OCI-LY1 (cell line): ENCODE data around the gene OGFR.

Source experiments
- H2AFZ ChIP-seq: fragments of 200-600 bp; sonication (generic), shearing (Covaris generic); 2 replicates; pipeline ENCODE4 v1.6.0; 2014; ENCODE audit warnings: antibody characterized with exemption, mild to moderate bottlenecking, low read length
- H3F3A ChIP-seq: fragments of 200-600 bp; sonication (generic), shearing (Covaris generic); 2 replicates; pipeline ENCODE4 v1.6.0; 2014; ENCODE audit warnings: mild to moderate bottlenecking, antibody characterized with exemption, low read length, moderate library complexity; ENCODE audit not compliant: insufficient read depth
- H3K27ac ChIP-seq: fragments of 200-600 bp; sonication (generic); 2 replicates; pipeline ENCODE4 v1.5.1; 2014; ENCODE audit warnings: low read length, mixed run types, mild to moderate bottlenecking, low read depth; ENCODE audit not compliant: poor library complexity, severe bottlenecking
- H3K27me3 ChIP-seq: fragments of 200-600 bp; sonication (generic); 2 replicates; pipeline ENCODE4 v1.6.0; 2014; ENCODE audit warnings: antibody characterized with exemption, mild to moderate bottlenecking, low read length, moderate library complexity; ENCODE audit not compliant: insufficient read depth
- H3K36me3 ChIP-seq: fragments of 200-600 bp; sonication (generic); 2 replicates; pipeline ENCODE4 v1.6.1; 2014; ENCODE audit warnings: mild to moderate bottlenecking, antibody characterized with exemption, low read length, moderate library complexity, mixed read lengths; ENCODE audit not compliant: insufficient read depth
- H3K4me1 ChIP-seq: fragments of 200-600 bp; sonication (generic); 2 replicates; pipeline ENCODE4 v1.5.1; 2014; ENCODE audit warnings: mild to moderate bottlenecking, low read length, moderate library complexity; ENCODE audit not compliant: insufficient read depth, severe bottlenecking
- H3K4me2 ChIP-seq: fragments of 200-600 bp; sonication (generic), shearing (Covaris generic); 2 replicates; pipeline ENCODE4 v1.6.1; 2014; ENCODE audit warnings: low read length
- H3K4me3 ChIP-seq: fragments of 200-600 bp; sonication (generic); 2 replicates; pipeline ENCODE4 v1.5.1; 2014; ENCODE audit warnings: low read length, low read depth, mild to moderate bottlenecking, mixed read lengths; ENCODE audit not compliant: poor library complexity, severe bottlenecking
- H3K79me2 ChIP-seq: fragments of 200-600 bp; shearing (Covaris generic); 2 replicates; pipeline ENCODE4 v1.6.1; 2016; ENCODE audit warnings: mixed run types, low read length, mixed read lengths; ENCODE audit not compliant: insufficient read depth
- H3K9ac ChIP-seq: fragments of 200-600 bp; sonication (generic), shearing (Covaris generic); 2 replicates; pipeline ENCODE4 v1.6.1; 2014; ENCODE audit warnings: mild to moderate bottlenecking, low read length, mixed read lengths
- H3K9me2 ChIP-seq: fragments of 200-600 bp; sonication (generic), shearing (Covaris generic); 2 replicates; pipeline ENCODE4 v1.6.1; 2014; ENCODE audit warnings: low read depth, mild to moderate bottlenecking, low read length, mixed read lengths
- H3K9me3 ChIP-seq: fragments of 200-600 bp; shearing (Covaris generic); 2 replicates; pipeline ENCODE4 v1.6.1; 2014; ENCODE audit warnings: low read length, mixed read lengths
- H4K20me1 ChIP-seq: fragments of 200-600 bp; sonication (generic), shearing (Covaris generic); 2 replicates; pipeline ENCODE4 v1.6.0; 2016; ENCODE audit warnings: mild to moderate bottlenecking, low read length; ENCODE audit not compliant: insufficient read depth
- EZH2 ChIP-seq: fragments of 200-600 bp; sonication (generic), shearing (Covaris generic); IDR thresholded peaks from 2 replicates; pipeline ENCODE4 v1.8.0; 2017; ENCODE audit warnings: borderline replicate concordance, mixed run types, mild to moderate bottlenecking, antibody characterized with exemption, low read length, moderate library complexity, mixed read lengths
- TF ChIP-seq, protein P1 (sequence below): fragments of 200-600 bp; sonication (generic), shearing (Covaris generic); IDR thresholded peaks from 2 replicates; pipeline ENCODE4 v1.5.1; 2017; ENCODE audit warnings: mild to moderate bottlenecking, antibody characterized with exemption, low read length, moderate library complexity, mixed read lengths

The OGFR gene

DNA sequence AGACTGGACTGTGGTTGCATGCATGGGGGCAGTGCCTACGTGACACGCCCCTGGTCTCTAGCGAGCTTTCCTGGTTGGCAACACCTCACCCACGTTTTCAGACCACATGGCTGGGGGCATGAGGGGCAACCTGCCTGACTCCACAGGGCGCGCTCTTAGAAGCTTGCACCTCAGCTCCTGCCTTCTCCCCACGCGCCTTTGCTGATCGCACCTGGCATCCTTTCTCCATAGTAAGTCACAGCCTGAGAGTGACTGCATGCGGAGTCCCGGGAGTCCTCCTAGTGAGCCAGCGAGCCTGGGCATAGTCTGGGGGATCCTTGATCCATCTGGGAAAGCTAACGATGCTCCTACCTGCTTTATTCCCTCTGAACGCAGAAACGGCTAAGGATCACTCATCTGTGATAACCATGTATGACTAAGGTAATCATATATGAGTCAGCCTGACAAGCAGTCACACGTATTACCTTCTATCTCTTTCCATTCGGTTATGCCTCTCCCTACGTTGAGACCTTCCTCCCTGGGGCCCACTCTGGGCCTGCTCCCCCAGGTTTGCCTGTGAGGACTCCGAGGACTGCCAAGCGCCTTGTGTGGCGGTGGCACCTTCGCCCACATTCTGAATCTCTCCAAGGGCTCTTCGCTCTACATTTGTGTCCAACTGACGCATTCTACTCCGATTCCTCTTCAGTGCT lies 52.4 kb downstream of the OGFR start:
- H3K27me3 ChIP-seq: no peaks in the 10 kb centered on the region
- H3K79me2 ChIP-seq: peaks cover 5% of the 10 kb centered on the region
- TF ChIP-seq, protein P1, sequence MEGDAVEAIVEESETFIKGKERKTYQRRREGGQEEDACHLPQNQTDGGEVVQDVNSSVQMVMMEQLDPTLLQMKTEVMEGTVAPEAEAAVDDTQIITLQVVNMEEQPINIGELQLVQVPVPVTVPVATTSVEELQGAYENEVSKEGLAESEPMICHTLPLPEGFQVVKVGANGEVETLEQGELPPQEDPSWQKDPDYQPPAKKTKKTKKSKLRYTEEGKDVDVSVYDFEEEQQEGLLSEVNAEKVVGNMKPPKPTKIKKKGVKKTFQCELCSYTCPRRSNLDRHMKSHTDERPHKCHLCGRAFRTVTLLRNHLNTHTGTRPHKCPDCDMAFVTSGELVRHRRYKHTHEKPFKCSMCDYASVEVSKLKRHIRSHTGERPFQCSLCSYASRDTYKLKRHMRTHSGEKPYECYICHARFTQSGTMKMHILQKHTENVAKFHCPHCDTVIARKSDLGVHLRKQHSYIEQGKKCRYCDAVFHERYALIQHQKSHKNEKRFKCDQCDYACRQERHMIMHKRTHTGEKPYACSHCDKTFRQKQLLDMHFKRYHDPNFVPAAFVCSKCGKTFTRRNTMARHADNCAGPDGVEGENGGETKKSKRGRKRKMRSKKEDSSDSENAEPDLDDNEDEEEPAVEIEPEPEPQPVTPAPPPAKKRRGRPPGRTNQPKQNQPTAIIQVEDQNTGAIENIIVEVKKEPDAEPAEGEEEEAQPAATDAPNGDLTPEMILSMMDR: no peak
- no peak for TF ChIP-seq EZH2
- H3K4me2 ChIP-seq: no peak overlapping the region
- H3K9me3 ChIP-seq: no peaks in the 10 kb centered on the region
- H3K9me2 ChIP-seq: no peaks in the 10 kb centered on the region
- no peaks in the 10 kb centered on the region for H3F3A ChIP-seq
- no peak overlapping the region for H3K27ac ChIP-seq
- no peak overlapping the region for H3K9ac ChIP-seq
- H3K36me3 ChIP-seq: peaks cover 65% of the 10 kb centered on the region
- peaks cover 25% of the 10 kb centered on the region for H3K4me1 ChIP-seq
- H3K4me3 ChIP-seq: no peak overlapping the region
- no peaks in the 10 kb centered on the region for H4K20me1 ChIP-seq
- no peak overlapping the region for H2AFZ ChIP-seq

DNA sequence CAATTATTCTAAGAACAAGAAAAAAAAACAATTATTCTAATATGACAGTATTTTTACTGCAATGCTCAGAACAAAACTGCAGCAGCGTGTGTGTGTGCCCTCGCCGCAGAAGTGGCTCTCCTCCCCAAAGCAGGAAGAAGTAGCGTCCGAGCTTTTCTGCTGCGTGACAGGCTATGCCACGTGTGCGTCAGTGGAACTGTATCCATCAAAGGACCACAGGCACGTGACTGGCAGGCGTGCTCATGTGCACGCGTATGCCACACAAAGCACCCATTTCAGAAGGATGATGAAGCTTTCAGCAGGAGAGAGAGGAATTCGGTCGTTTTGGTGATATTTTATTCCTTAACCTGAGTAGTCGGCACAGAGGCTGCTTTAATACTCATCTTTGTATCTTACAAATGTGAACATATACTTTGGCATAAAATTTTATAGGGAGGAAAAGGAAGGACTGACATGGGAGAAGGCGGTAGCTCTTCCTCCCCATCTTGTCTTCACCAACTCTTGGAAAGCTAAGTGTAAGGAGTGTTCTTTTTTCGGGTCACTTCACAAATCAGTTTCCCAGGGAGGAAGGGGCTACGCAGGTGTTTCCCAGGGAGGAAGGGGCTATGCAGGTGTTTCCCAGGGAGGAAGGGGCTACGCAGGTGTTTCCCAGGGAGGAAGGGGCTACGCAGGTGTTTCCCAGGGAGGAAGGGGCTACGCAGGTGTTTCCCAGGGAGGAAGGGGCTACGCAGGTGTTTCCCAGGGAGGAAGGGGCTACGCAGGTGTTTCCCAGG lies 53.6 kb downstream of the OGFR start:
- H3K4me3 ChIP-seq: no peak overlapping the region
- H4K20me1 ChIP-seq: no peaks in the 10 kb centered on the region
- H3K4me1 ChIP-seq: peaks cover 26% of the 10 kb centered on the region
- no peak overlapping the region for H2AFZ ChIP-seq
- no peaks in the 10 kb centered on the region for H3K9me2 ChIP-seq
- H3F3A ChIP-seq: no peaks in the 10 kb centered on the region
- no peaks in the 10 kb centered on the region for H3K27me3 ChIP-seq
- H3K27ac ChIP-seq: peak overlapping the region; percentile 28
- no peak overlapping the region for H3K9ac ChIP-seq
- H3K36me3 ChIP-seq: peaks cover 55% of the 10 kb centered on the region
- no peak overlapping the region for H3K4me2 ChIP-seq
- TF ChIP-seq EZH2: no peak
- TF ChIP-seq, protein P1: no peak
- no peaks in the 10 kb centered on the region for H3K9me3 ChIP-seq
- H3K79me2 ChIP-seq: peaks cover 5% of the 10 kb centered on the region

DNA sequence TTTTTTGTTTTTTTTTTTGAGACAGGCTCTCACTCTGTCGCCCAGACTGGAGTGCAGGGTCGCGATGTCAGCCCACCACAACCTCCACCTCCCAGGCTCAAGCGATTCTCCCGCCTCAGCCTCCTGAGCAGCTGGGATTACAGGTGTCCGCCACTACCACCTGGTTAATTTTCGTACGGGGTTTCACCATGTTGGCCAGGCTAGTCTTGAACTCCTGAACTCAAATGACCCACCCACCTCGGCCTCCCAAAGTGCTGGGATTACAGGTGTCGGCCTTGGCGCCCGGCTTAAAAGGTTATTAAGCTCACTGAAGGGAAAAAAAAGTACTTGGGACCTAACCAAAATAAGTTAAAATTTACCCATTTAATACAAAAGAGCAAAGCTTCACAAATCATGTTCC lies 55.1 kb downstream of the OGFR start:
- H3K9me3 ChIP-seq: no peaks in the 10 kb centered on the region
- H3K4me3 ChIP-seq: peak overlapping the region; percentile 69
- no peaks in the 10 kb centered on the region for H4K20me1 ChIP-seq
- no peaks in the 10 kb centered on the region; the same call in 1 of the 2 replicates for H3K27me3 ChIP-seq
- no peak overlapping the region for H3K27ac ChIP-seq
- peaks cover 41% of the 10 kb centered on the region for H3K36me3 ChIP-seq
- H3K4me1 ChIP-seq: peaks cover 26% of the 10 kb centered on the region
- H2AFZ ChIP-seq: no peak overlapping the region
- TF ChIP-seq EZH2: no peak
- no peaks in the 10 kb centered on the region for H3F3A ChIP-seq
- H3K9me2 ChIP-seq: no peaks in the 10 kb centered on the region
- H3K9ac ChIP-seq: peak overlapping the region; percentile 69; the same call in 1 of the 2 replicates
- H3K4me2 ChIP-seq: peak overlapping the region; percentile 78
- peaks cover 5% of the 10 kb centered on the region for H3K79me2 ChIP-seq
